HepG2 (cell line): ENCODE measurements around the gene STK38L. TPM values are rescaled to one million over a fixed set of nuclear protein-coding genes. Genes with fewer than 3 reads are reported as not detected.
A peak's percentile ranks its signal among the peaks of the same experiment; 100 is the strongest.

Source experiments
- ATM ChIP-seq: fragments of 450-650 bp; IDR thresholded peaks from 2 replicates; pipeline ENCODE4 v1.7.1; 2017; ENCODE audit warnings: mild to moderate bottlenecking, borderline replicate concordance
- CHD2 ChIP-seq: IDR thresholded peaks from 2 replicates; pipeline ENCODE4 v1.6.1; 2011; ENCODE audit warnings: low read depth, low read length, improper control_type of control experiment
- CHD4 ChIP-seq: fragments of 200-600 bp; sonication (generic); IDR thresholded peaks from 2 replicates; pipeline ENCODE4 v1.7.0; 2017; ENCODE audit warnings: mild to moderate bottlenecking, low read length, borderline replicate concordance
- DNMT1 ChIP-seq: sonication (generic); formaldehyde crosslinking; IDR thresholded peaks from 2 replicates; pipeline ENCODE4 v1.5.1; 2020; ENCODE audit warnings: mild to moderate bottlenecking, missing genetic modification reagents
- GMEB2 ChIP-seq: IDR thresholded peaks from 2 replicates; pipeline ENCODE4 v1.6.1; 2016; ENCODE audit warnings: missing biosample characterization, missing genetic modification reagents, low read depth
- KLF16 ChIP-seq, 2 experiments: sonication (generic) in 1 of 2; formaldehyde crosslinking in 1 of 2; IDR thresholded peaks; 2 replicates each; pipeline versions ENCODE4 v1.6.1 to v1.8.0; 2016 to 2023; ENCODE audit warnings: missing genetic modification reagents in 2 of 2, missing compliant biosample characterization in 1 of 2
- NCOA1 ChIP-seq: sonication (generic); formaldehyde crosslinking; IDR thresholded peaks from 2 replicates; pipeline ENCODE4 v1.9.0; 2021; ENCODE audit warnings: missing genetic modification reagents
- NCOA2 ChIP-seq: sonication (generic); formaldehyde crosslinking; IDR thresholded peaks from 2 replicates; pipeline ENCODE4 v1.8.0; 2022; ENCODE audit warnings: inconsistent platforms
- SOX5 ChIP-seq: IDR thresholded peaks from 2 replicates; pipeline ENCODE4 v1.6.1; 2016; ENCODE audit warnings: borderline replicate concordance
- TGIF2 ChIP-seq: IDR thresholded peaks from 2 replicates; pipeline ENCODE4 v1.6.1; 2016; ENCODE audit warnings: control low read depth, missing compliant biosample characterization
- ZMYM2 ChIP-seq: sonication (generic); formaldehyde crosslinking; IDR thresholded peaks from 2 replicates; pipeline ENCODE4 v1.8.0; 2022; ENCODE audit warnings: mild to moderate bottlenecking, missing genetic modification reagents
- ZNF224 ChIP-seq: sonication (generic); formaldehyde crosslinking; IDR thresholded peaks from 2 replicates; pipeline ENCODE4 v1.5.0; 2020; ENCODE audit warnings: mild to moderate bottlenecking, missing genetic modification reagents
- ZNF432 ChIP-seq: sonication (generic); formaldehyde crosslinking; IDR thresholded peaks from 2 replicates; pipeline ENCODE4 v1.5.0; 2020; ENCODE audit warnings: missing genetic modification reagents, mild to moderate bottlenecking, borderline replicate concordance
- ZNF543 ChIP-seq: sonication (generic); formaldehyde crosslinking; IDR thresholded peaks from 2 replicates; pipeline ENCODE4 v1.4.0; 2020; ENCODE audit warnings: mild to moderate bottlenecking, missing genetic modification reagents
- ZNF678 ChIP-seq: sonication (generic); formaldehyde crosslinking; IDR thresholded peaks from 2 replicates; pipeline ENCODE4 v1.4.0; 2020; ENCODE audit warnings: mild to moderate bottlenecking, missing genetic modification reagents
- polyA plus RNA-seq, 8 experiments: library from polyadenylated mRNA; depleted of rRNA in 3 of 8; stranded (reverse) in 7 of 8; unstranded in 1 of 8; fragments of >200 nt; fragmentation: Illumina TruSeq in 4 of 8; extraction: Trizol in 4 of 8; gene quantifications; 2 replicates each; pipeline versions ENCODE4 v1.2.1 to v1.2.3, GENCODE V29; 2011 to 2016; ENCODE audit warnings: low read depth in 4 of 8, missing spikeins in 1 of 8, mixed read lengths in 1 of 8; ENCODE audit not compliant: insufficient read depth in 1 of 8
- total RNA-seq, 5 experiments: library from RNA; depleted of rRNA; stranded (reverse); fragments of >200 nt; fragmentation: Illumina TruSeq; extraction: Trizol; gene quantifications; 2 replicates each; pipeline ENCODE4 v1.2.3, GENCODE V29; 2016; ENCODE audit warnings: low read depth in 1 of 5
- TF ChIP-seq, protein P1 (sequence below): sonication (generic); formaldehyde crosslinking; IDR thresholded peaks from 2 replicates; pipeline ENCODE4 v1.5.1; 2020; ENCODE audit warnings: missing genetic modification reagents, mild to moderate bottlenecking, borderline replicate concordance
- TF ChIP-seq, protein P2 (sequence below): sonication (generic); formaldehyde crosslinking; IDR thresholded peaks from 2 replicates; pipeline ENCODE4 v1.8.0; 2022; ENCODE audit warnings: mild to moderate bottlenecking, missing genetic modification reagents
- TF ChIP-seq, protein P3 (sequence below): sonication (generic); formaldehyde crosslinking; IDR thresholded peaks from 2 replicates; pipeline ENCODE4 v1.4.0; 2020; ENCODE audit warnings: missing genetic modification reagents, borderline replicate concordance

STK38L gene
- total and polyA plus RNA-seq, 2 of the 13 experiments (the other 11 are each of a cell fraction or from before 2014, with no cell fraction given) = 6.1 to 26.4 TPM

DNA sequence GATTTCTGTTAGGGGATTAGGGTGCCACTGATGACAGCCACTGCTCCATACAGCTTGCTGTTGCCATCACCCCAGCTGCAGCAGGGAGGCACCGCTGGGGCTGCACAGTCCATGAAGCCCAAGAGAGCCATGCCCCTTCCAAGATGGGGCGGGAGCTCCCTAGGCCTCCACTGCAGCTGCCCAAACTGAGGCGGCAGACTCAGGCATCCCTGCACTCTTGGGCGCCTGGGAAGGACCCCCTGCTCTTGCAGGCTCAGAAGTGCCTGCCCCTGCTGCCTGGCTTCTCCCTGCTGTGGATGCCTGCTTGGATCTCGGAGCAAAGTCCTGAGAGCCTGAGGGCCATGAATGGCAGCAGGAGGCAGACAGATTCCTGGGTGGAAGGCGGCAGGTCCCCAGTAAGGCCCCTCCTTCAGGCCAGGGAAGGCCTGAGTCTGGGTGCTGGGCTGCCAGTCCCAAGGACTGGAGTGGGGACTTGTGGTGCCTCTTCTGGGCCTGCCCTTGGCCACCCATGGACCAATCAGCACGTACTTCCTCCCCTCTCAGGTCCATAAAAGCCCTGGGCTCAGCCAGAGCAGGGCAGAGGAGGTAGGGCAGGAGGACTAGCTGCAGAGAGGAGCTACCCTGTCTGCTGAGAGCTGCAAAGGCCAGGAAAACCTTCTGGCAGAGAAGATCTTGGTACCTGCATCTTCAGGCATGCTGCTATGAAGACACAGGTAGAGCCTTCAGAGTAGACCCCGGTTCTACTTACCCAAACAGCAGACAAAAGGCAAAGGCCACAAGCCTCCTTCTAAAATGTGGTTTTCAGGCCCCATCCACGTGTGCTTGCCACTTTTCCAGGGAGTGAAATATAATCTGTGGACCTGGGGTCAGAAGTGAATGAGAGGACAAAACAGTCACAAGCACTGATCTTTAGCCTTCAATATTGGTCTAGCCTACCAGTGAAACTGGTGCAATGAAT is 30.0 kb upstream of the STK38L start (continued):
- TF ChIP-seq, protein P1, sequence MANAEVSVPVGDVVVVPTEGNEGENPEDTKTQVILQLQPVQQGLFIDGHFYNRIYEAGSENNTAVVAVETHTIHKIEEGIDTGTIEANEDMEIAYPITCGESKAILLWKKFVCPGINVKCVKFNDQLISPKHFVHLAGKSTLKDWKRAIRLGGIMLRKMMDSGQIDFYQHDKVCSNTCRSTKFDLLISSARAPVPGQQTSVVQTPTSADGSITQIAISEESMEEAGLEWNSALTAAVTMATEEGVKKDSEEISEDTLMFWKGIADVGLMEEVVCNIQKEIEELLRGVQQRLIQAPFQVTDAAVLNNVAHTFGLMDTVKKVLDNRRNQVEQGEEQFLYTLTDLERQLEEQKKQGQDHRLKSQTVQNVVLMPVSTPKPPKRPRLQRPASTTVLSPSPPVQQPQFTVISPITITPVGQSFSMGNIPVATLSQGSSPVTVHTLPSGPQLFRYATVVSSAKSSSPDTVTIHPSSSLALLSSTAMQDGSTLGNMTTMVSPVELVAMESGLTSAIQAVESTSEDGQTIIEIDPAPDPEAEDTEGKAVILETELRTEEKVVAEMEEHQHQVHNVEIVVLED = peak; percentile 31; the same call in 1 of the 2 replicates
- TF ChIP-seq ZMYM2 (CRISPR knock-in tag) (0 out of 2 replicates have a peak, but pooled peaks have one; percentile 83), ZNF224 (CRISPR knock-in tag) (peak; percentile 90; the same call in 1 of the 2 replicates), ZNF543 (CRISPR knock-in tag) (peak; percentile 91; the same call in 1 of the 2 replicates), GMEB2 (CRISPR knock-in tag) (no peak), KLF16 (CRISPR knock-in tag; IDR thresholded peaks at IDR 0.05) (peak in 1 of 2 experiments; percentile 59; a peak in 1 of 4 replicates), NCOA2 (no peak), SOX5 (no peak; the same call in 1 of the 2 replicates), TGIF2 (CRISPR knock-in tag) (peak; percentile 49; the same call in 1 of the 2 replicates), ZNF678 (CRISPR knock-in tag) (peak; percentile 81; the same call in 1 of the 2 replicates), CHD4 (no peak), NCOA1 (CRISPR knock-in tag) (0 out of 2 replicates have a peak, but pooled peaks have one; percentile 77), ZNF432 (CRISPR knock-in tag) (no peak), DNMT1 (CRISPR knock-in tag) (no peak), CHD2 (no peak), ATM (no peak)
- TF ChIP-seq, protein P2, sequence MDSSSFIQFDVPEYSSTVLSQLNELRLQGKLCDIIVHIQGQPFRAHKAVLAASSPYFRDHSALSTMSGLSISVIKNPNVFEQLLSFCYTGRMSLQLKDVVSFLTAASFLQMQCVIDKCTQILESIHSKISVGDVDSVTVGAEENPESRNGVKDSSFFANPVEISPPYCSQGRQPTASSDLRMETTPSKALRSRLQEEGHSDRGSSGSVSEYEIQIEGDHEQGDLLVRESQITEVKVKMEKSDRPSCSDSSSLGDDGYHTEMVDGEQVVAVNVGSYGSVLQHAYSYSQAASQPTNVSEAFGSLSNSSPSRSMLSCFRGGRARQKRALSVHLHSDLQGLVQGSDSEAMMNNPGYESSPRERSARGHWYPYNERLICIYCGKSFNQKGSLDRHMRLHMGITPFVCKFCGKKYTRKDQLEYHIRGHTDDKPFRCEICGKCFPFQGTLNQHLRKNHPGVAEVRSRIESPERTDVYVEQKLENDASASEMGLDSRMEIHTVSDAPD = peak; percentile 62
- TF ChIP-seq, protein P3, sequence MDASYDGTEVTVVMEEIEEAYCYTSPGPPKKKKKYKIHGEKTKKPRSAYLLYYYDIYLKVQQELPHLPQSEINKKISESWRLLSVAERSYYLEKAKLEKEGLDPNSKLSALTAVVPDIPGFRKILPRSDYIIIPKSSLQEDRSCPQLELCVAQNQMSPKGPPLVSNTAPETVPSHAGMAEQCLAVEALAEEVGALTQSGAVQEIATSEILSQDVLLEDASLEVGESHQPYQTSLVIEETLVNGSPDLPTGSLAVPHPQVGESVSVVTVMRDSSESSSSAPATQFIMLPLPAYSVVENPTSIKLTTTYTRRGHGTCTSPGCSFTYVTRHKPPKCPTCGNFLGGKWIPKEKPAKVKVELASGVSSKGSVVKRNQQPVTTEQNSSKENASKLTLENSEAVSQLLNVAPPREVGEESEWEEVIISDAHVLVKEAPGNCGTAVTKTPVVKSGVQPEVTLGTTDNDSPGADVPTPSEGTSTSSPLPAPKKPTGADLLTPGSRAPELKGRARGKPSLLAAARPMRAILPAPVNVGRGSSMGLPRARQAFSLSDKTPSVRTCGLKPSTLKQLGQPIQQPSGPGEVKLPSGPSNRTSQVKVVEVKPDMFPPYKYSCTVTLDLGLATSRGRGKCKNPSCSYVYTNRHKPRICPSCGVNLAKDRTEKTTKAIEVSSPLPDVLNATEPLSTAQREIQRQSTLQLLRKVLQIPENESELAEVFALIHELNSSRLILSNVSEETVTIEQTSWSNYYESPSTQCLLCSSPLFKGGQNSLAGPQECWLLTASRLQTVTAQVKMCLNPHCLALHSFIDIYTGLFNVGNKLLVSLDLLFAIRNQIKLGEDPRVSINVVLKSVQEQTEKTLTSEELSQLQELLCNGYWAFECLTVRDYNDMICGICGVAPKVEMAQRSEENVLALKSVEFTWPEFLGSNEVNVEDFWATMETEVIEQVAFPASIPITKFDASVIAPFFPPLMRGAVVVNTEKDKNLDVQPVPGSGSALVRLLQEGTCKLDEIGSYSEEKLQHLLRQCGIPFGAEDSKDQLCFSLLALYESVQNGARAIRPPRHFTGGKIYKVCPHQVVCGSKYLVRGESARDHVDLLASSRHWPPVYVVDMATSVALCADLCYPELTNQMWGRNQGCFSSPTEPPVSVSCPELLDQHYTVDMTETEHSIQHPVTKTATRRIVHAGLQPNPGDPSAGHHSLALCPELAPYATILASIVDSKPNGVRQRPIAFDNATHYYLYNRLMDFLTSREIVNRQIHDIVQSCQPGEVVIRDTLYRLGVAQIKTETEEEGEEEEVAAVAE (CRISPR knock-in tag) = no peak
